AG04449 (cell line): Measurements from ENCODE around the gene CENPT.

Experiments used
- CTCF ChIA-PET: fragments of 350-600 bp; formaldehyde crosslinking; extraction: SDS; loops from one replicate; lab custom pipeline; 2021; ENCODE audit warnings: antibody characterized with exemption; lab: Yijun Ruan, JAX
- POLR2A ChIA-PET: fragments of 400-600, 350-600 bp; formaldehyde crosslinking; extraction: SDS; loops from one replicate; lab custom pipeline; 2020; ENCODE audit warnings: antibody characterized with exemption, inconsistent platforms; lab: Yijun Ruan, JAX
- DNase-seq: peaks from one replicate; pipeline ENCODE4 v3.0.0-alpha.2; 2010; ENCODE audit warnings: low read depth, low spot score
- H3K4me3 ChIP-seq: 2 replicates; pipeline ENCODE4 v1.5.1; 2011; ENCODE audit warnings: low read depth, mild to moderate bottlenecking, control low read depth, low read length
- CTCF ChIP-seq: IDR thresholded peaks from one replicate; pipeline ENCODE4 v1.5.1; 2011; ENCODE audit warnings: mild to moderate bottlenecking, moderate library complexity, low read length, control low read depth, inconsistent platforms; ENCODE audit not compliant: insufficient read depth; ENCODE audit errors: missing control alignments

CENPT gene

GRCh38 chr16:67847064-67847861 lies at the start of gene CENPT:
TSS of gene CENPT (minus strand) at chr16:67847693. CDS start at chr16:67833859, 13,834 bp downstream.
- no peak for TF ChIP-seq CTCF
- no peak for DNase-seq
- ChIA-PET POLR2A (interaction anchor here (0.5 kb wide), 1 partner anchor 44 kb away, joined by 5 read pairs; no protein-coding TSS in a partner anchor), CTCF (interaction anchor here (0.9 to 4.3 kb wide), 6 partner anchors 10 to 326 kb away, joined by 3 to 21 read pairs (median 5); no protein-coding TSS in a partner anchor)
- peak within 1 kb of the TSS; percentile 86 for H3K4me3 ChIP-seq

GRCh38 chr16:67897231-67897630 lies 49.7 kb upstream of the CENPT start:
- no peak for DNase-seq
- no peak for TF ChIP-seq CTCF
- ChIA-PET CTCF (interaction anchor here (1.1 to 2.5 kb wide), 4 partner anchors 13 to 224 kb away, joined by 3 to 13 read pairs (median 7); partner anchors contain the start of gene NRN1L), POLR2A (interaction anchor here (1.0 to 1.3 kb wide), 2 partner anchors 38 to 51 kb away, joined by 3 to 5 read pairs; no protein-coding TSS in a partner anchor)
- no peak overlapping the region for H3K4me3 ChIP-seq

GRCh38 chr16:67893743-67894399 lies 46.4 kb upstream of the CENPT start:
- TF ChIP-seq CTCF = no peak
- ChIA-PET POLR2A (interaction anchor here (0.5 kb wide), 1 partner anchor 10 kb away, joined by 3 read pairs; no protein-coding TSS in a partner anchor), CTCF (interaction anchor here (1.0 to 4.5 kb wide), 6 partner anchors 9 to 373 kb away, joined by 3 to 47 read pairs (median 5); partner anchors contain the start of gene NRN1L)
- DNase-seq = no peak
- peak overlapping the region; percentile 91 for H3K4me3 ChIP-seq

- H3K4me3 ChIP-seq = peak within 1 kb of the TSS; percentile 91
- TF ChIP-seq CTCF = no peak
- ChIA-PET CTCF (interaction anchor here (1.0 to 4.5 kb wide), 7 partner anchors 10 to 372 kb away, joined by 3 to 47 read pairs (median 4); partner anchors contain the start of gene NRN1L), POLR2A (interaction anchor here (1.0 kb wide), 1 partner anchor 9 kb away, joined by 3 read pairs; no protein-coding TSS in a partner anchor)
- peak; percentile 44 for DNase-seq
These were observed 45.6 kb upstream of the CENPT start, which contains the start of gene PSKH1 for GRCh38 chr16:67892899-67893742. TSS of gene PSKH1 (plus strand) at chr16:67893254. CDS start at chr16:67908750, 15,496 bp downstream.

- peak overlapping the region; percentile 46 for H3K4me3 ChIP-seq
- ChIA-PET POLR2A (interaction anchor here (1.0 kb wide), 1 partner anchor 8 kb away, joined by 3 read pairs; no protein-coding TSS in a partner anchor), CTCF (interaction anchor here (1.0 to 4.5 kb wide), 6 partner anchors 9 to 371 kb away, joined by 3 to 47 read pairs (median 5); partner anchors contain the start of genes C16orf86, ENKD1 and NRN1L)
- TF ChIP-seq CTCF = no peak
- no peak for DNase-seq
These were observed 44.9 kb upstream of the CENPT start for GRCh38 chr16:67892375-67892774.
